Measurements from ENCODE around the gene ZNF346. TPM values are rescaled to one million over a fixed set of nuclear protein-coding genes. Genes with fewer than 3 reads are reported as not detected.

ZNF346 gene
- total and polyA plus RNA-seq, 4 donors, result 6.6 to 31.5 (median 9.6) TPM

GRCh38 chr5:177091232-177091631 lies 68.7 kb downstream of the ZNF346 start:
- no peak overlapping the region for H3K27ac ChIP-seq (ENCODE audit: low read depth in 1 of 2, low read length in 1 of 2)
- DNase-seq (no peak), ATAC-seq (ENCODE audit: insufficient read depth, low FRiP score) (no peak)
- H3K36me3 ChIP-seq (ENCODE audit: control insufficient read depth in 4 of 4, insufficient read depth in 4 of 4, low read length in 4 of 4), result peaks cover 0 to 58% (median 22%) of the 10 kb centered on the region in 4 donors
- H3K4me3 ChIP-seq, result no peak overlapping the region
- H3K4me1 ChIP-seq (ENCODE audit: control insufficient read depth in 5 of 5, insufficient read depth in 5 of 5, low read length in 5 of 5), result peaks cover 0 to 68% (median 30%) of the 10 kb centered on the region in 5 donors
- no peaks in the 10 kb centered on the region for H3K27me3 ChIP-seq (ENCODE audit: control insufficient read depth in 3 of 3, insufficient read depth in 3 of 3, low read length in 2 of 3)
- 87 to 91% methylated on average over 3 of the region's 3 CpGs for WGBS, 2 donors
- peaks cover 0 to 2% (median 0%) of the 10 kb centered on the region in 4 donors for H3K9me3 ChIP-seq (ENCODE audit: control insufficient read depth in 4 of 4, insufficient read depth in 3 of 4, low read length in 3 of 4)
- no peak for TF ChIP-seq CTCF (IDR thresholded peaks at IDR 0.05; ENCODE audit: control extremely low read depth, extremely low read depth)
- no peak overlapping the region for H3K9ac ChIP-seq (ENCODE audit: insufficient read depth in 1 of 2, low read length in 2 of 2)

- Histone ChIP-seq H3K9me3 (ENCODE audit: control insufficient read depth in 4 of 4, insufficient read depth in 3 of 4, low read length in 3 of 4) (peaks cover 0 to 2% (median 0%) of the 10 kb centered on the region in 4 donors), H3K9ac (ENCODE audit: insufficient read depth in 1 of 2, low read length in 2 of 2) (no peak overlapping the region), H3K36me3 (ENCODE audit: control insufficient read depth in 4 of 4, insufficient read depth in 4 of 4, low read length in 4 of 4) (peaks cover 0 to 64% (median 24%) of the 10 kb centered on the region in 4 donors), H3K4me3 (no peak overlapping the region), H3K4me1 (ENCODE audit: control insufficient read depth in 5 of 5, insufficient read depth in 5 of 5, low read length in 5 of 5) (peaks cover 0 to 76% (median 37%) of the 10 kb centered on the region in 5 donors), H3K27ac (ENCODE audit: low read depth in 1 of 2, low read length in 1 of 2) (peak overlapping the region in 1 of 2 donors; percentile 20), H3K27me3 (ENCODE audit: control insufficient read depth in 3 of 3, insufficient read depth in 3 of 3, low read length in 2 of 3) (no peaks in the 10 kb centered on the region)
- DNase-seq, result no peak
- TF ChIP-seq CTCF (IDR thresholded peaks at IDR 0.05; ENCODE audit: control extremely low read depth, extremely low read depth), result no peak
- no peak for ATAC-seq (ENCODE audit: insufficient read depth, low FRiP score)
- WGBS, 2 donors, result 88 to 91% methylated on average over 32 of the region's 32 CpGs
Observed at GRCh38 chr5:177092178-177093081, 69.9 kb downstream of the ZNF346 start.

GRCh38 chr5:177093082-177093712 lies 70.7 kb downstream of the ZNF346 start:
- Histone ChIP-seq H3K27ac (ENCODE audit: low read depth in 1 of 2, low read length in 1 of 2) (peak overlapping the region in 1 of 2 donors; percentile 20), H3K36me3 (ENCODE audit: control insufficient read depth in 4 of 4, insufficient read depth in 4 of 4, low read length in 4 of 4) (peaks cover 0 to 71% (median 25%) of the 10 kb centered on the region in 4 donors), H3K27me3 (ENCODE audit: control insufficient read depth in 3 of 3, insufficient read depth in 3 of 3, low read length in 2 of 3) (no peaks in the 10 kb centered on the region), H3K9ac (ENCODE audit: insufficient read depth in 1 of 2, low read length in 2 of 2) (no peak overlapping the region), H3K4me1 (ENCODE audit: control insufficient read depth in 5 of 5, insufficient read depth in 5 of 5, low read length in 5 of 5) (peaks cover 0 to 83% (median 42%) of the 10 kb centered on the region in 5 donors), H3K9me3 (ENCODE audit: control insufficient read depth in 4 of 4, insufficient read depth in 3 of 4, low read length in 3 of 4) (peaks cover 0 to 2% (median 0%) of the 10 kb centered on the region in 4 donors), H3K4me3 (no peak overlapping the region)
- ATAC-seq (ENCODE audit: insufficient read depth, low FRiP score) (no peak), DNase-seq (no peak)
- 95 to 96% methylated on average over 36 to 40 of the region's 40 CpGs for WGBS, 2 donors
- TF ChIP-seq CTCF (IDR thresholded peaks at IDR 0.05; ENCODE audit: control extremely low read depth, extremely low read depth), result no peak

Data from lung (tissue), 12 donors.